GM10266 (cell line): Measurements from ENCODE around the gene NEDD4L.

Experiments used
- DNase-seq: peaks from one replicate; pipeline ENCODE4 v3.0.0; 2012; ENCODE audit errors: extremely low spot score
- CTCF ChIP-seq: IDR thresholded peaks from 2 replicates; pipeline ENCODE4 v1.5.1; 2012; ENCODE audit warnings: mild to moderate bottlenecking, low read depth; ENCODE audit not compliant: control insufficient read depth, insufficient read depth; ENCODE audit errors: missing control alignments

The NEDD4L gene

DNA sequence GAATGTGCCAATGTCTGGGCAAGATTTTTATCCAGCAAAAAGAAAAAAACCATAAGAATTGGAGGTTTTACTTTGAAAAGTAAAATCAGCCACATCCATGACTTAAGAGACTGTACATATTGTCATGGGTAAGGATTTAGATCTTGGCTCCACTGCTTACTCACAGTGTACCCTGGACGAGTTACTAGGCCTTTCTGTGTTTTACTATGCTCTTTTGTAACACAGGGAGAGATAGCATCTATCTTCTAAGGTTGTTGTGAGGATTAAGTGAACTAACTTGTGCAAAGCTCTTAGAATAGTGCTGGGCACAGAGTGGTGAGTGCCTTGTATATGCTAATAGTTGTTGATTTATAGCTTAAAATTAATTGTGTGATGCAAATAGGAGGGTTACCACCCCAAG is 255.9 kb downstream of the NEDD4L start:
- no peak for TF ChIP-seq CTCF
- DNase-seq, result no peak

DNA sequence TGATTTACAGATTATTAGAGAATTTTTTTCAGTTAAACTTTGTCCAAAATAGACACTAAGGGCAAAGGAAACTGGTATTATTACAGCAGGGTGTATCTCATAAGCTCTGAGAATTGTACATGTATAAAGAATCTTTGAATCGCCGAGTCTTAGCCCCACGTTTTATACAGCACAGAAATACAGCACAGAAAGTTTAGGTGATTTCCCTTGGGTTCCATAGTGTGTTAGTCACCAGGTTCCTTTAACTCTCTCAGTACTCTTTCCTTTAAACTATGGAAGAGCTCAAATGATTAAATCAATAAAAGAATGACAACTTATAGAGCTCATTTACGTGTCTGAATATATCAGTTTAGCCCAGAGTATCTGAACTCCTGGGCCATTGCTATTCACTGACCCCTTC is 256.8 kb downstream of the NEDD4L start:
- no peak for DNase-seq
- TF ChIP-seq CTCF, result no peak

GRCh38 chr18:58302811-58303210 is 258.8 kb downstream of the NEDD4L start:
- TF ChIP-seq CTCF, result peak; percentile 7
- DNase-seq, result no peak

DNA sequence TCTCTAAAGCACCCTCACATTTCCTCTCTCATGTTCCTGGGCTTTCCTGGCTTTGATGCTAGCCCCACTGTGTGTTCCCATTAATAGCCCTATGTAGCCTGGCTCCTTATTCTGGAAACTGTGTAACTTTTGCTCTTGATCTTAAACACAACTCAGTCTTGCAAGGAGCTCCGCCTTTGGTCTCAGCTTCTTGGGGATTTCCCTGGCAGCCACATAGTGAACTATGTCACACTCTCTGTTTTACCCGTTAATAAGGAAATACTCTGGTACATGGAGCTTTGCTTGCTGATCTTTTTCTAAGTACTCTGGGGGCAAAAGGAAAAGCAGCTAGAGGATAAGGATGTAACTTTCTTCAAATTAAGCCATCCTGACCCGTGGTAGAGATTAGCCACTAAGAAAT is 259.3 kb downstream of the NEDD4L start:
- DNase-seq, result peak; percentile 55
- TF ChIP-seq CTCF, result no peak

- DNase-seq, result no peak
- no peak for TF ChIP-seq CTCF
Measured at GRCh38 chr18:58305792-58306191, 261.8 kb downstream of the NEDD4L start.

DNA sequence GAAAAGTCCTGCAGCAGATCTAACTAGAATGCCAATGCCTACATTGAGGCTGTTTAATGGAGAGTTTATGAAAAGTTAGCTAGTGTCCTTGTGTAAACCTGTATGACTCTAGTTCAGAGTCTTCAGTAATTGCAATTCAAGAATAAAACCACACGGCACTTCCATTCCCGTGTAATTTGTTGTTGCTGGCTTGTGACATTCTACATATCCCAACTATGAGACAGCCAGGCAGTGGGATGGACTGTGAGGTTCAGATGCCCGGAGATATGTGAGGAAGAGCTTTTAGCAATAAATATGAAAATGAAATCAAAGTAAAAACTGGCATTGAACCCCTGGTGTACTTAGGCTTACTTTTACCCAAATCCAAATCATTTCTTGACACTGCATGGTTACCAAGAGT is 263.4 kb downstream of the NEDD4L start:
- no peak for TF ChIP-seq CTCF
- no peak for DNase-seq

DNA sequence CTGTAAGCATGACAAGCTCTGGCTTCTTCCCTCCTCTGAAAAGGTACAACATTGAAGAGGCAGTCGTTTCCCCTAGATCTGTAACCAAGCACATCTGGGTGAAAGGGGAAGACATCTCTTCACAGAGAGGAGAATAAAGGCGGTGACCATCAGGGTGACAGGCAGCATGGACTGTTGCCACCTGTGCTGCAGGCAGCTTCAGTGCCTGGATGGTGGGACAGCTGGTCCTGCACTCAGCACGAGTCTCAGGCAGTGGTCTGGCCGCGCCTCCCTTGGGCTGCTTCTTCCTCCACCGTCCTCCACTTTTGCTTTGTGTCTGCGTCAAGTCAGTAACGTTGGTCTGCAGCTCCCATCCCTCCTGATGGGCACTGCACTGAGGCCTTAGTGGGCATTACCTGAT is 264.4 kb downstream of the NEDD4L start:
- no peak for DNase-seq
- TF ChIP-seq CTCF, result no peak
